Measurements from ENCODE around the gene CAPN15.

GRCh38 chr16:586645-587590 is 59.4 kb downstream of the CAPN15 start:
- TF ChIP-seq POLR2A (IDR thresholded peaks at IDR 0.05; ENCODE audit: low read depth, low read length), result no peak
- TF ChIP-seq POLR2AphosphoS5 (IDR thresholded peaks at IDR 0.05; ENCODE audit: low read depth, low read length), result no peak
